Esophagus squamous epithelium (tissue), 4 donors: ENCODE data around the gene GLIPR1L1.

ENCODE experiments used
- CTCF ChIP-seq, 6 experiments: fragments of 450-650 bp in 4 of 6; fragments of 200-600 bp in 2 of 6; sonication (generic) in 2 of 6; IDR thresholded peaks; one replicate each; pipeline ENCODE4 v1.5.1; 2016 to 2019; ENCODE audit warnings: antibody characterized with exemption in 6 of 6, mild to moderate bottlenecking in 4 of 6, moderate library complexity in 4 of 6
- POLR2A ChIP-seq, 4 donors: fragments of 450-650 bp; IDR thresholded peaks; one replicate each; pipeline ENCODE4 v1.6.1; 2017; ENCODE audit warnings: antibody characterized with exemption in 4 of 4, mild to moderate bottlenecking in 4 of 4, moderate library complexity in 3 of 4

DNA sequence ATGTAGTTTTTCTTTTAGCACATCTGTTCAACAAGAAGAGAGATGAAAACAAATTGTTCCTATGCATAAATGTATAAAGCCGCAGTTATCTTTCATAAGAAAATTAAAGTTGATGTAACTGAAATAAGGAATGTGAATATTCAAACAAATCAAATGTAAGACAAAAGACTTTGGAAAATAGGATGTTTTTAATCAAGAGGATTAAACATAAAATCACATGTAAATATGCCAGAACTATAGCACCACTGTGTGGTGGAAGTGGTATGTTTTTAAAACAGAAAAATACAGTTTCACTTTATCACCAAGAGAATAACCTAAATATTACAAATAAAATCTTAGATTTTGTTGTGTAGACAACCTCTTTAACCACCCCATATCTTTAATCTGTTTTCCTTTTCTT, 44.7 kb upstream of the GLIPR1L1 start:
- TF ChIP-seq CTCF (IDR thresholded peaks at IDR 0.05): peak in 3 of 6 experiments; percentile 21 to 57 (median 34)
- TF ChIP-seq POLR2A (IDR thresholded peaks at IDR 0.05): no peak
